Activated T-helper 1 cell treated with anti-CD3 and anti-CD28 coated beads, Interleukin-12 subunit alpha, Interleukin-12 subunit beta, Interleukin-2, Interleukin-4 antibody, amounts not matched to agents 30 ng/mL and 10 ng/mL and 1 ng/mL, durations not matched to agents 14 hours and 24 hours and 36 hours (primary cell): ENCODE measurements around the gene SAPCD2. TPM values are rescaled to one million over a fixed set of nuclear protein-coding genes. Genes with fewer than 3 reads are reported as not detected.
"Not testable (repeated sequence)": the region's sequence is repeated elsewhere in the genome, so short reads cannot be mapped to it uniquely, and the experiment has no call there.

ENCODE experiments used
- DNase-seq: peaks from one replicate; pipeline ENCODE4 v3.0.0; 2021; ENCODE audit warnings: low spot score
- H3K27ac Mint-ChIP-seq: one replicate; pipeline ENCODE4 v1.8.0; 2021; ENCODE audit warnings: mild to moderate bottlenecking, mixed read lengths
- H3K27me3 Mint-ChIP-seq: one replicate; pipeline ENCODE4 v1.8.0; 2022; ENCODE audit warnings: mild to moderate bottlenecking, moderate library complexity, mixed read lengths; ENCODE audit not compliant: insufficient read depth
- H3K36me3 Mint-ChIP-seq: one replicate; pipeline ENCODE4 v1.8.0; 2021; ENCODE audit warnings: low read depth, mixed read lengths
- H3K4me1 Mint-ChIP-seq: one replicate; pipeline ENCODE4 v1.8.0; 2021; ENCODE audit warnings: low read depth, mixed read lengths
- H3K4me3 Mint-ChIP-seq: one replicate; pipeline ENCODE4 v1.8.0; 2021; ENCODE audit warnings: mild to moderate bottlenecking, moderate library complexity, mixed read lengths
- H3K9me3 Mint-ChIP-seq: one replicate; pipeline ENCODE4 v1.8.0; 2021; ENCODE audit warnings: mixed read lengths
- intact Hi-C: fragments of 100-400 bp; cut with micrococcal nuclease; formaldehyde crosslinking; loops from one replicate; pipeline ENCODE4 v1.15.1; 2024
- total RNA-seq: library from RNA; stranded (reverse); gene quantifications from 2 replicates; pipeline ENCODE4 v1.2.3, GENCODE V29; 2022

Gene SAPCD2
- 23.9 and 25.1 TPM in 2 replicates for total RNA-seq

DNA sequence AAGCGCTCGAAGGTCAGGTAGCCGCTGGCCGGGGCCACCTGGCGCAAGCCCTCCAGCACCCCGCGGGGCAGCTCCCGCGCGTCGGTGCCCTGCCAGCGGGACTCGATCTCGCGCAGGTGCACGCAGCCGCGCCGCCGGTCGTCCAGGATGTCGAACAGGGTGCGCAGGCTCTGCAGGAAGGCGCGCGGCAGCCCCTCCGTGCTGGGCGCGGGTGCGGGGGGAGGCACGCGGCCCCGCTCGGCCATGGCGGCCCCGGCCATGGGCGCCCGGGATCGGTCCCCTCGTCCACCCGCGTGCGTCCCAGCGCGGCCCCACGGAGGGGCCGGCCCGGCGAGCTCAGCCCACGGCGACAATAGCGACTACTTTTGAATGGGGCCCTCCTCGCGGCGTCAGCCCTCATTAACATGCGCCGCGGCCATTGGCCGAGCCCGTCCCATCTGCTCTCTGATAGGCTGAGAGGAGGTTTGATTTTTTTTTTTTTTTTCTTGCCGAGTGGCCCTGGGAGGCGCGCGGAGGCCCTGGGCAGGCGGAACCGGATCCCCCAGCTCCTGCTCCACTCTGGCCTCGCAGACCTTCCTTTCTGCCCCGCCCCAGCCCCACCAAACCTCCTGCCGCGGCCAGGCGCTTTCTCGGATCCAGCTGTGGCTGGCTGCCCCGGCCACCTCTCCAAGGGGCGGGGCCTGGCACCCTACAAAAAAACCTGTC lies at the start of gene SAPCD2:
SAPCD2 (minus strand) TSS at position 357 of the 705 bp plus-strand sequence; CDS start at position 260, 97 bp downstream.
- H3K9me3 Mint-ChIP-seq: no peaks in the 10 kb centered on the region
- H3K36me3 Mint-ChIP-seq: peaks cover 4% of the 10 kb centered on the region
- peak within 1 kb of the TSS; percentile 86 for H3K4me3 Mint-ChIP-seq
- H3K4me1 Mint-ChIP-seq: peaks cover 16% of the 10 kb centered on the region
- H3K27me3 Mint-ChIP-seq: peaks cover 3% of the 10 kb centered on the region
- intact Hi-C loops: loop anchor here (1.0 to 2.0 kb wide), 3 partner anchors 16 to 280 kb away; partner anchors contain the start of genes DPP7, MAN1B1 and TMEM141
- peak; percentile 85 for DNase-seq
- H3K27ac Mint-ChIP-seq: peak within 1 kb of the TSS; percentile 91

- peaks cover 11% of the 10 kb centered on the region for H3K4me1 Mint-ChIP-seq
Observed at GRCh38 chr9:137118092-137118603, 47.8 kb upstream of the SAPCD2 start.

DNA sequence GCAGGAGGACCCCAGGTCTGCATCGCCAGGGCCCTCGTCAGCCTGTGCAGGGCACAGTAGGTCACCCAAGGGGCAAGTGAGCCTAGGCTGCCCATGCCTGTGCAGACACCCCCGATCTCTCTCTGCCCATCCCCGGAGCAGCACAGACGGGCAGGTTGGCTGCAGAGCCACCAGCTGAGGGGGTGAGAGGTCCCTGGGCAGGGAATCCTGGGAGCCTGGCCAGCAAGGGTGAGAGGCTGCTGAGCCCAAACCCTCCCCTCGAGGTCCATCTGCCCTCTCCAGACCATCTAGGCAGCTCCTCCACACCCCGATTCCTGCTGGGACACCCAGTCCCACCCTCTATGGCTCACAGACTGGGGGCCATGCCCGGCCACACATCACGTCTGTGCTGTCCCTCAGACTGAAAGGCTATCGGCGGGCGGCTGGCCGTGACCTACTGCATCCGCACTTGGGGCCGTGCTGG lies 46.9 kb upstream of the SAPCD2 start:
- Mint-ChIP-seq H3K36me3 (peaks cover 6% of the 10 kb centered on the region), H3K27me3 (no peaks in the 10 kb centered on the region), H3K4me3 (peak overlapping the region; percentile 56), H3K27ac (no peak overlapping the region), H3K4me1 (peaks cover 11% of the 10 kb centered on the region), H3K9me3 (no peaks in the 10 kb centered on the region)
- no peak for DNase-seq
- intact Hi-C loops: no loop called here

More at GRCh38 chr9:137118092-137118603, 47.8 kb upstream of the SAPCD2 start:
- intact Hi-C loops: loop anchor here (1.0 kb wide), 5 partner anchors 23 to 118 kb away; partner anchors contain the start of genes ANAPC2, RNF224 and SSNA1
- not testable (repeated sequence) for H3K36me3 Mint-ChIP-seq, H3K27ac Mint-ChIP-seq, H3K9me3 Mint-ChIP-seq, H3K27me3 Mint-ChIP-seq, H3K4me3 Mint-ChIP-seq, DNase-seq

DNA sequence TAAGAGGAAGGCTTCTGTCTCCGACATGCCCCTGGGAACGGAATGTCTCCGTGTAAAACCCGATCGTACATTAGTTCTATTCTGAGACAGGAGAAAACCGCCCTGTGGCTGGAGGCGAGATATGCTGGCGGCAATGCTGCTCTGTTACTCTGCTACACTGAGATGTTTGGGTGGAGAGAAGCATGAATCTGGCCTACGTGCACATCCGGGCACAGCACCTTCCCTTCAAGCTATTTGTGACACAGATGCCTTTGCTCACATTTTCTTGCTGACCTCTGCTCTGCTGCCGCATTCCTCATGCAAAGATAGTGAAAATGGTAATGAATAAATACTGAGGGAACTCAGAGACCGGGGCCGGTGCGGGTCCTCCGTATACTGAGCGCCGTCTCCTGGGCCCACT lies 46.4 kb upstream of the SAPCD2 start:
- intact Hi-C loops: no loop called here
- Mint-ChIP-seq H3K4me1 (peaks cover 11% of the 10 kb centered on the region), H3K36me3 (peaks cover 6% of the 10 kb centered on the region), H3K4me3 (peak overlapping the region; percentile 56), H3K27ac (no peak overlapping the region), H3K27me3 (no peaks in the 10 kb centered on the region), H3K9me3 (no peaks in the 10 kb centered on the region)
- no peak for DNase-seq

DNA sequence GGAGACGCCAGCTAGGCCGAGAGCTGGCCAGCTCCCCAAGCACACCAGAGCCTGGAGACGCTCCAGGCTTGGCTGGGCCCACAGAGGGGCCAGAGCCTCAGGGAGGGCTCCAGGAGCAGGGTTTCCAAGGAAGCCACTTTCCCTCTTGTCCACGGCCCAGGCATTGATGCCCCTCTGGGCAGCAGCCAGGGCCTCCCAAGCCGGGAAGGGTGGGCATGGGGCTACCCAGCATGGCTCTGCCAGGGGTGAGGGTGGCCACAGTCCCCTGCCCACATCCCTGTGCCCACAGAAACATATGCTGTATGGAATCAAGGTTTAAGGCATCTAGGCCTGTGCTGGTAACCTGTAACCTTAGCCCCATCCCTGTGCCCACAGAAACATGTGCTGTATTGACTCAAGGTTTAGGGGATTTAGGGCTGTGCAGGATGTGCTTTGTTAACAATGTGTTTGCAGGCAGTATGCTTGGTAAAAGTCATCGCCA lies 45.7 kb upstream of the SAPCD2 start:
- Mint-ChIP-seq H3K9me3 (no peaks in the 10 kb centered on the region), H3K27ac (no peak overlapping the region), H3K27me3 (no peaks in the 10 kb centered on the region), H3K36me3 (peaks cover 6% of the 10 kb centered on the region), H3K4me1 (peaks cover 11% of the 10 kb centered on the region), H3K4me3 (peak overlapping the region; percentile 62)
- intact Hi-C loops: no loop called here
- DNase-seq: no peak

- Mint-ChIP-seq H3K4me1 (peaks cover 11% of the 10 kb centered on the region), H3K27me3 (no peaks in the 10 kb centered on the region), H3K4me3 (peak overlapping the region; percentile 62), H3K36me3 (peaks cover 9% of the 10 kb centered on the region), H3K27ac (no peak overlapping the region), H3K9me3 (no peaks in the 10 kb centered on the region)
- intact Hi-C loops: loop anchor here (2.0 kb wide), 1 partner anchor 13 kb away; no protein-coding TSS in a partner anchor
- no peak for DNase-seq
Observed at GRCh38 chr9:137115394-137116026, 45.2 kb upstream of the SAPCD2 start.

DNA sequence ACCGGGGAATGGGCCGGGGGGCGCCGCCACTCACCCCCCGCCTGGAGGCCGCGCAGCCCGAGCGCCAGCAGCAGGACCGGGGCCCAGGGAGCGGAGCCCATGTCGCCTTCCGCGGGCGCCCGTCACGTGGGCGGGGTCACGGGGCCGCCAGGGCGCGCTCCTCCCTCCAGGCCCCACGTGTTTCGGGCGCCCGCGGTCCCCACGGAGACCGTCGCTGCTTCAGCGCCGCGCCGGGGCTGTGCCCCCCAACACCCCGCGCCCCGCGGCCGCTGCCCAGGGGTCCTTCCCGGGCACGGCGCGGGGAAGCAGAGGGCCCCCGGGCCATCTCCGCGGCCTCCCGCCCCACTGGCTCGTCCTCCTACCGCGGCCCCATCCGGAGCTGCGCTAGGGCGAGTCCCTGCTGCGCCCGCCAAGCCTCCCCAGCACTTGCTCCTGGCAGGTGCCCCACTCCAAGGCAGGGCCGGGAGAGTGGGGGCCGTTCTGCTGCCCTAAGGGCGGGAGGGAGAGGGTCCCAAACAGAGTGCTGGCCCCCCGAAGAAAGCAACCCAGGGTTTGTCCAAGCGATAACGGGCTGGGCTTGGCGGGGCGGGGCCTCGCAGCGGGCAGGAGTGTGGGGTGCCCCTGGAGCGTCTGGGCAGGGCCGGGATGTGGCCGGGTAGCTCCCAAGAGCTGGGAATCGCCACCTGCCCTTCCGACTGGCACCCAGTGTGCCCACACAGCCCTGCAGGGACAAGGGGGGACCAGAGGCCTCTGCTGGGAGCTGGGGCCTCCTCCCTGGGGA lies 44.4 kb upstream of the SAPCD2 start, which contains the start of gene DPP7:
DPP7 (minus strand) TSS at position 121 of the 781 bp plus-strand sequence; CDS start at position 101, 20 bp downstream.
- intact Hi-C loops: loop anchor here (1.0 to 2.0 kb wide), 5 partner anchors 14 to 74 kb away; partner anchors contain the start of gene SAPCD2
- H3K4me1 Mint-ChIP-seq: peaks cover 11% of the 10 kb centered on the region
- peak within 1 kb of the TSS; percentile 82 for H3K4me3 Mint-ChIP-seq
- no peaks in the 10 kb centered on the region for H3K27me3 Mint-ChIP-seq
- DNase-seq: peak; percentile 76
- H3K36me3 Mint-ChIP-seq: peaks cover 9% of the 10 kb centered on the region
- H3K27ac Mint-ChIP-seq: peak within 1 kb of the TSS; percentile 52
- H3K9me3 Mint-ChIP-seq: no peaks in the 10 kb centered on the region

GRCh38 chr9:137114220-137114612 lies 43.9 kb upstream of the SAPCD2 start:
- DNase-seq: no peak
- intact Hi-C loops: loop anchor here (1.0 to 2.0 kb wide), 5 partner anchors 15 to 75 kb away; partner anchors contain the start of gene SAPCD2
- H3K4me3 Mint-ChIP-seq: peak overlapping the region; percentile 70
- peaks cover 9% of the 10 kb centered on the region for H3K36me3 Mint-ChIP-seq
- no peaks in the 10 kb centered on the region for H3K9me3 Mint-ChIP-seq
- H3K4me1 Mint-ChIP-seq: peaks cover 7% of the 10 kb centered on the region
- H3K27me3 Mint-ChIP-seq: no peaks in the 10 kb centered on the region
- no peak overlapping the region for H3K27ac Mint-ChIP-seq

GRCh38 chr9:137113385-137114159 lies 43.2 kb upstream of the SAPCD2 start:
- no peaks in the 10 kb centered on the region for H3K27me3 Mint-ChIP-seq
- DNase-seq: no peak
- H3K4me3 Mint-ChIP-seq: peak overlapping the region; percentile 82
- no peaks in the 10 kb centered on the region for H3K9me3 Mint-ChIP-seq
- H3K4me1 Mint-ChIP-seq: peaks cover under 1% of the 10 kb centered on the region
- peak overlapping the region; percentile 52 for H3K27ac Mint-ChIP-seq
- peaks cover 9% of the 10 kb centered on the region for H3K36me3 Mint-ChIP-seq
- intact Hi-C loops: loop anchor here (1.0 to 2.0 kb wide), 5 partner anchors 15 to 76 kb away; partner anchors contain the start of gene SAPCD2

DNA sequence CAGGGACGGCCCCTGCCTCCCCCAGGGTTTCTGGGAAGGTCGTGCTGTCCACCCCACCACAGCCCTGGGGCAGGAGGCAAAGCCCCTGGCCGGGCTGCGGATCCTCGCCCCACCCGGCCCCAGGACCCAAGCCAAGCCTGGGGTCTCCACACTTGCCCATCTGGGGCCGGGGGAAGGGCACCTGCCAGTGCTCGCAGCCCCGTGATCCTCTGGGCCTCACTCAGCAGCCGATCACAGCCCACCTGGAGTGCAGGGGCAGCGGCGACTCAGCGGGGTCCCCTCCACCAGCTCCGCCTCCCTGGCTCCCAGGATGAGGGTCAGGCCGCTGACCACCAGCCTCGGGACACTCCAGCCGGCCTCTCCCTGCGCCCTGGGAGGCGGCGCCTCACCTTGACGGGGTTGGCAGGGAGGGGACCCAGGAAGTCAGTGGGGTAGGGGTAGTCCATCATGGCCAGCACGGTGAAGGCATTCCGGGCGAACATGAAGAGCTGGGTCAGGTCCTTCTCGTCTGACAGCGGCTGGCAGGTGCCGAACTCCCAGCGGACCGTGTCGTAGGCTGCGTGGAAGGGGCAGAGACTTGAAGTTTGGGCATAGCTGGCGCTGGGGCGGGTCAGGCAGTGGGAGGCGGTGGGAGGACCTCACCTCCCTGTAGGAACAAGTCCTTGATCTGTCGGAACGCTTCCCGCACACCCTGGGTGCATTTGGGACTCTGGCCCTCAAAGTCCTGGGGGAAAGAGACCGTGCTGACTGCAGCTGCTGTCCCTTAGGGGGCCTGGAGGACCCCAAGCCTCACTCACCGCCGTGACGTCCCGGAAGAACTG lies 42.4 kb upstream of the SAPCD2 start:
- Mint-ChIP-seq H3K9me3 (no peaks in the 10 kb centered on the region), H3K27me3 (no peaks in the 10 kb centered on the region), H3K4me1 (no peaks in the 10 kb centered on the region), H3K27ac (peak overlapping the region; percentile 65), H3K4me3 (peak overlapping the region; percentile 82), H3K36me3 (peaks cover 12% of the 10 kb centered on the region)
- no peak for DNase-seq
- intact Hi-C loops: no loop called here
